LNCaP clone FGC (cell line): ENCODE data around the gene PANK4.

Source experiments
- DNase-seq: peaks from one replicate; pipeline ENCODE4 v3.0.0-alpha.2; 2011; ENCODE audit warnings: low read depth
- H3K4me3 ChIP-seq: 2 replicates; pipeline ENCODE4 v1.5.1; 2011; ENCODE audit warnings: mild to moderate bottlenecking, low read depth, low read length, control low read depth
- TF ChIP-seq, protein P1 (sequence below): IDR thresholded peaks from 2 replicates; pipeline ENCODE4 v1.5.1; 2012; ENCODE audit warnings: mild to moderate bottlenecking; ENCODE audit not compliant: control insufficient read depth, insufficient read depth; ENCODE audit errors: extremely low read depth

PANK4 gene

DNA sequence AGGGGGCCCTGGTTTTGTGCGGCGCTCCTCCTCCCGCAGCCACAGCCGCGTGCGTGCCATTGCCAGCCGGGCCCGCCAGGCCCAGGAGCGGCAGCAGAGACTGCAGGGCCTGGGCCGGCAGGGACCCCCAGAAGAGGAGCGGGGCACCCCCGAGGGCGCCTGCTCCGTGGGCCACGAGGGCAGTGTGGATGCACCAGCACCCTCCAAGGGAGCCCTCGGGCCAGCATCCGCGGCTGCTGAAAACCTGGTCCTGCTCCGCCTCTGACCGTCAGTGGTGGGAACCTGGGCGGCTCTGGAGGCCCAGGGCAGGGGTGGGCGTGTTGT, 21.5 kb downstream of the PANK4 start:
- TF ChIP-seq, protein P1, sequence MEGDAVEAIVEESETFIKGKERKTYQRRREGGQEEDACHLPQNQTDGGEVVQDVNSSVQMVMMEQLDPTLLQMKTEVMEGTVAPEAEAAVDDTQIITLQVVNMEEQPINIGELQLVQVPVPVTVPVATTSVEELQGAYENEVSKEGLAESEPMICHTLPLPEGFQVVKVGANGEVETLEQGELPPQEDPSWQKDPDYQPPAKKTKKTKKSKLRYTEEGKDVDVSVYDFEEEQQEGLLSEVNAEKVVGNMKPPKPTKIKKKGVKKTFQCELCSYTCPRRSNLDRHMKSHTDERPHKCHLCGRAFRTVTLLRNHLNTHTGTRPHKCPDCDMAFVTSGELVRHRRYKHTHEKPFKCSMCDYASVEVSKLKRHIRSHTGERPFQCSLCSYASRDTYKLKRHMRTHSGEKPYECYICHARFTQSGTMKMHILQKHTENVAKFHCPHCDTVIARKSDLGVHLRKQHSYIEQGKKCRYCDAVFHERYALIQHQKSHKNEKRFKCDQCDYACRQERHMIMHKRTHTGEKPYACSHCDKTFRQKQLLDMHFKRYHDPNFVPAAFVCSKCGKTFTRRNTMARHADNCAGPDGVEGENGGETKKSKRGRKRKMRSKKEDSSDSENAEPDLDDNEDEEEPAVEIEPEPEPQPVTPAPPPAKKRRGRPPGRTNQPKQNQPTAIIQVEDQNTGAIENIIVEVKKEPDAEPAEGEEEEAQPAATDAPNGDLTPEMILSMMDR: no peak
- no peak for DNase-seq
- H3K4me3 ChIP-seq: no peak overlapping the region

DNA sequence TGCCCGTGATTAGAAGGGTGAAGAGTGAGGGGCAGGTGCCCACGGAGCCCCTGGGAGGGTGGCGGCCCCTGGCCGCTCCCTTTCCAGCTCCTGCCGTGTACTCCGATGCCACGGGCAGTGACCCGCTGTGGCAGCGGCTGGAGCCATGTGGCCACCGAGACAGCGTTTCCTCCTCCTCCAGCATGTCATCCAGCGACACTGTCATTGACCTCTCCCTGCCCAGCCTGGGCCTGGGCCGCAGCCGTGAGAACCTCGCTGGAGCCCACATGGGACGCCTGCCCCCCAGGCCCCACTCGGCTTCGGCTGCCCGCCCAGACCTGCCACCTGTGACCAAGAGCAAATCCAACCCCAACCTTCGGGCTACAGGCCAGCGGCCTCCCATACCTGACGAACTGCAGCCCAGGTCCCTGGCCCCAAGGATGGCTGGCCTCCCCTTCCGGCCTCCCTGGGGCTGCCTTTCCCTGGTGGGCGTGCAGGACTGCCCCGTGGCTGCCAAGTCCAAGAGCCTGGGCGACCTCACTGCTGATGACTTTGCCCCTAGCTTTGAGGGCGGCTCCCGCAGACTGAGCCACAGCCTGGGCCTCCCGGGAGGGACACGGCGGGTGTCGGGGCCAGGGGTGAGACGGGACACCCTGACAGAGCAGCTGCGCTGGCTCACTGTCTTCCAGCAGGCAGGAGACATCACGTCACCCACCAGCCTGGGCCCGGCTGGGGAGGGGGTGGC, 22.0 kb downstream of the PANK4 start:
- DNase-seq: no peak
- no peak overlapping the region for H3K4me3 ChIP-seq
- TF ChIP-seq, protein P1: no peak

DNA sequence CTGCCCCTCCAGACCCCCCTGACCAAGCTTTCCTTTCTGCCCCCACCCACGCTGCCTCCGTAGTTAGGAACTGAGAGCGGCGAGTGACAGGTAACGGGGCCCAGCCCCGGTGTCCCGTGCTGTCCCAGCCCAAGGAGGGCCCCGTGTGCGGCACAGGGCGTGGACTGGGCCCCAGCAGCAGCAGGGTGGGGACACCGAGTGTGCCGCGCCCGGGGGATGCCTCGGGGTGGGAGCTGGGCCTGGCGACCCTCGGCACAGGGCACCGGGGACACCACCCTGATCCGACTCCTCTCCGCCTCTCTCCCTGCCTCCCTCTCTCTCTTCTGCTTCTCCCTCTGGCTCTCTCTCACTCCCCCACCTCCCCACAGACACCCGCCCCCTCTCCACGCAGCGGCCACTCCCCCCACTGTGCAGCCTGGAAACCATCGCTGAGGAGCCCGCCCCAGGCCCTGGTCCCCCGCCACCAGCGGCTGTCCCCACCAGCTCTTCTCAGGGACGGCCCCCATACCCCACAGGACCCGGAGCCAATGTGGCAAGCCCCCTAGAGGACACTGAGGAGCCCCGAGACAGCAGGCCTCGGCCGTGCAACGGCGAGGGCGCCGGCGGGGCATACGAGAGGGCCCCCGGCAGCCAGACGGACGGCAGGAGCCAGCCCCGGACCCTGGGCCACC, 22.7 kb downstream of the PANK4 start:
- no peak for DNase-seq
- no peak overlapping the region for H3K4me3 ChIP-seq

DNA sequence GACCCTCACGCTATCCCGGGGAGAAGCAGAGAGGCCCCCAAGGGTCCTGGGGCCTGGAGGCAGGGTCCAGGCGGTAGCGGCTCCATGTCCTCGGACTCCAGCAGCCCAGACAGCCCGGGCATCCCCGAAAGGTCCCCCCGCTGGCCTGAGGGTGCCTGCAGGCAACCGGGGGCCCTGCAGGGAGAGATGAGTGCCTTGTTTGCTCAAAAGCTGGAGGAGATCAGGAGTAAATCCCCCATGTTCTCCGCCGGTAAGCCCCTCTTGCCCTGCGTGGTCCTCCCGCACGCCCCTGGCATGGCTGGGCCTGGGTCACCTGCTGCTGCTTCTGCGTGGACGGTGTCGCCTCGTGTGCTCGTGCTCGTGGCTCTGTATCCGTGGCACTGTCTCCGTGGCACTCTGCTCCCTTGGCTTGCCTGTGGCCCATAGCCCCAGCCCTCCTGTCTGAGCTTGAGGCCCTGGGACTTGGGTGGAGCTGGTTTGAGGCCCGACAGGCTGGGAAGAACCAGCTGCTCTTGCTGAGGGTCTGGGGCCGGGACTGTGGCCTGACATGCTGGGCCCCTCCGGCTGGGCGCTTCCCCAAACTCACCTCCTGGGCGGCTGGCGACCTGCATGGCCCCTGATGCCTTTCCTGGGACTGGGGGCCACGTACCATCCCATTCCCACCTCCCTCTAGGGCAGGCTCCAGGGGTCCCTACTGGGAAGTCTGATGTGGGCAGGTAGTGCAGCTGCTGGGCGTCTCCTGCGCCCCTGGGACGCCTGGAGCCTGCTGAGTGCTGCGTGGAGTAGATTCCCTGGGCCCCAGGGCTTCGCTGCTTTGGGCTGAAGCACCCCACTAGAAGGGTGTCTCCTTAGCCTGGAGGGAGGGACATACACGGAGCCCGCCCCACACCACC, 23.5 kb downstream of the PANK4 start:
- no peak for DNase-seq
- TF ChIP-seq, protein P1: no peak
- no peak overlapping the region for H3K4me3 ChIP-seq

More for the DNA sequence above, 22.7 kb downstream of the PANK4 start:
- TF ChIP-seq, protein P1: no peak

DNA sequence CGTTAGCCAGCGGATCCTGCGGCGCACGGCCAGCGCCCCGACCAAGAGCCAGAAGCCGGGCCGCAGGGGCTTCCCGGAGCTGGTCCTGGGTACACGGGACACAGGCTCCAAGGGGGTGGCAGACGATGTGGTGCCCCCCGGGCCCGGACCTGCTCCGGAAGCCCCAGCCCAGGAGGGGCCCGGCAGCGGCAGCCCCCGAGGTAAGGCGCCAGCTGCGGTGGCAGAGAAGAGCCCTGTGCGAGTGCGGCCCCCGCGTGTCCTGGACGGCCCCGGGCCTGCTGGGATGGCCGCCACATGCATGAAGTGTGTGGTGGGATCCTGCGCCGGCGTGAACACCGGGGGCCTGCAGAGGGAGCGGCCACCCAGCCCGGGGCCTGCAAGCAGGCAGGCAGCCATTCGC, 24.2 kb downstream of the PANK4 start:
- H3K4me3 ChIP-seq: no peak overlapping the region
- DNase-seq: no peak
- TF ChIP-seq, protein P1: no peak

DNA sequence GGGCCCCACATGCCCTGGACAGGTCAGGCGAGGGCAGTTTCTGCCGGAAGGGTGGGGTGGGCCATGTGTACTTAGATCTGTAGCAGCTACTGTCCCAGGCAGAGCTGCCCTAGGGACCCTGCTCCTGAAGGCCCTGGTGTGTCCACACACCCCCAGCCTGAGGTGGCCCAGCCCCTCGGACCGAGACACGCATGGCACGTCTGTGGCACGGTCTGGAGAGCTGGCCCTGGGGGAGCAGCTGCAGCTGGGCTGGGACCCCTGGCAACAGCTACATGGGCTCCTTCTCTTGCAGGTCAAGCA, 24.6 kb downstream of the PANK4 start:
- TF ChIP-seq, protein P1: no peak
- no peak overlapping the region for H3K4me3 ChIP-seq
- no peak for DNase-seq
